ENCODE data around the gene EID2B.
A peak's percentile ranks its signal among the peaks of the same experiment; 100 is the strongest.

Gene EID2B

DNA sequence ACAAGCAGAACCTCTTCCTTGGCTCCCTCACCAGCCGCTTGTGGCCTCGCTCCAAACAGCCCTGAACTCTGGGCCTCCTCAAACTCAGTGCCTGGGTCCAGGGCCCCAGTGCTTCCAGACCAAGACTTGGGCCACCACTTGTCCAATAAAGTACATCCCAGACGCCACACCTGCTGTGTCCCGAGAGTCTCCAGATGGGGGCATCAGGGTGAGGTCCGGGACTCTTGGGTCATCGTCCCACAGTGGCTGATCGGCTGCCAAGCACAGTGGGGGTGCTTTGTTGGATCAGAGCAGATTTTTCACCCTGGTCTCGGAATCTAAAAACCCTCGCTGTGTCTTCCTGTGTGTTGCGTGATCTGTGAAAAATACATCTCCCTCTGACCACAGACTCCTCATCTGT lies 42.9 kb downstream of the EID2B start:
- no peak overlapping the region for H3K4me2 ChIP-seq (ENCODE audit: low read length)
- no peaks in the 10 kb centered on the region for H3K79me2 ChIP-seq (ENCODE audit: insufficient read depth, low read length)
- no peaks in the 10 kb centered on the region for H3K9me2 ChIP-seq (ENCODE audit: low read depth, low read length)
- H3K4me1 ChIP-seq (ENCODE audit: insufficient read depth, low read length, severe bottlenecking) = no peaks in the 10 kb centered on the region
- no peak overlapping the region for H2AFZ ChIP-seq (ENCODE audit: low read length)
- no peak overlapping the region for H3K4me3 ChIP-seq (ENCODE audit: low read depth, low read length, poor library complexity, severe bottlenecking)
- H3K27me3 ChIP-seq (ENCODE audit: insufficient read depth, low read length) = no peaks in the 10 kb centered on the region
- H3K9me3 ChIP-seq (ENCODE audit: low read length) = no peaks in the 10 kb centered on the region
- no peaks in the 10 kb centered on the region for H3F3A ChIP-seq (ENCODE audit: insufficient read depth, low read length)
- no peak for TF ChIP-seq EZH2 (IDR thresholded peaks at IDR 0.05; ENCODE audit: borderline replicate concordance, low read length)
- TF ChIP-seq, protein P1, sequence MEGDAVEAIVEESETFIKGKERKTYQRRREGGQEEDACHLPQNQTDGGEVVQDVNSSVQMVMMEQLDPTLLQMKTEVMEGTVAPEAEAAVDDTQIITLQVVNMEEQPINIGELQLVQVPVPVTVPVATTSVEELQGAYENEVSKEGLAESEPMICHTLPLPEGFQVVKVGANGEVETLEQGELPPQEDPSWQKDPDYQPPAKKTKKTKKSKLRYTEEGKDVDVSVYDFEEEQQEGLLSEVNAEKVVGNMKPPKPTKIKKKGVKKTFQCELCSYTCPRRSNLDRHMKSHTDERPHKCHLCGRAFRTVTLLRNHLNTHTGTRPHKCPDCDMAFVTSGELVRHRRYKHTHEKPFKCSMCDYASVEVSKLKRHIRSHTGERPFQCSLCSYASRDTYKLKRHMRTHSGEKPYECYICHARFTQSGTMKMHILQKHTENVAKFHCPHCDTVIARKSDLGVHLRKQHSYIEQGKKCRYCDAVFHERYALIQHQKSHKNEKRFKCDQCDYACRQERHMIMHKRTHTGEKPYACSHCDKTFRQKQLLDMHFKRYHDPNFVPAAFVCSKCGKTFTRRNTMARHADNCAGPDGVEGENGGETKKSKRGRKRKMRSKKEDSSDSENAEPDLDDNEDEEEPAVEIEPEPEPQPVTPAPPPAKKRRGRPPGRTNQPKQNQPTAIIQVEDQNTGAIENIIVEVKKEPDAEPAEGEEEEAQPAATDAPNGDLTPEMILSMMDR (IDR thresholded peaks at IDR 0.05; ENCODE audit: low read length) = no peak
- H4K20me1 ChIP-seq (ENCODE audit: insufficient read depth, low read length) = no peaks in the 10 kb centered on the region
- no peak overlapping the region for H3K27ac ChIP-seq (ENCODE audit: low read depth, low read length, poor library complexity, severe bottlenecking)
- peaks cover 61% of the 10 kb centered on the region for H3K36me3 ChIP-seq (ENCODE audit: insufficient read depth, low read length)
- no peak overlapping the region for H3K9ac ChIP-seq (ENCODE audit: low read length)

DNA sequence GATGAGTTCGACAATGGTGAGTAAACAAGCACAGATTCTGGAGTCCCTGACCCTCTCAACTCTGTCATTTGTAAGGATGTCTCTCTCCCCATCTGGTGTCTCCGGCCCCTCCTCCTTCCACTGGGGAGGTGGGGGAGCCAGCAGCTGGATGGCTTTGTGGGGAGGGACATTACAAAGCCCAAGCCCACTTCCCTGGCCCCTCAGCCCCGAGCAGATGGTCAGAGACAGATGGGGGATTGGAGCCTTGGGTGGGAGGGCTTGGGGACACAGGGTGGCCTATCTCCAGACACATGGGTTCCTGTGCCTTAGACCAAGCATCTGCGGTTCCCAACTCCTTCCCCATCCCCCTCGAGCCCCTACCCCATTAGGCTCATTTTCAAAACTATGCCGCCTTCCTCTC lies 49.5 kb downstream of the EID2B start:
- H3K27ac ChIP-seq (ENCODE audit: low read depth, low read length, poor library complexity, severe bottlenecking) = no peak overlapping the region
- H3K4me3 ChIP-seq (ENCODE audit: low read depth, low read length, poor library complexity, severe bottlenecking) = no peak overlapping the region
- peaks cover 24% of the 10 kb centered on the region for H3K4me1 ChIP-seq (ENCODE audit: insufficient read depth, low read length, severe bottlenecking)
- H3K9me3 ChIP-seq (ENCODE audit: low read length) = no peaks in the 10 kb centered on the region
- no peak overlapping the region for H2AFZ ChIP-seq (ENCODE audit: low read length)
- H3K36me3 ChIP-seq (ENCODE audit: insufficient read depth, low read length) = peaks cover 53% of the 10 kb centered on the region
- no peak overlapping the region for H3K9ac ChIP-seq (ENCODE audit: low read length)
- no peak overlapping the region for H3K4me2 ChIP-seq (ENCODE audit: low read length)
- peaks cover 4% of the 10 kb centered on the region; the same call in 1 of the 2 replicates for H3F3A ChIP-seq (ENCODE audit: insufficient read depth, low read length)
- no peaks in the 10 kb centered on the region for H4K20me1 ChIP-seq (ENCODE audit: insufficient read depth, low read length)
- no peak for TF ChIP-seq EZH2 (IDR thresholded peaks at IDR 0.05; ENCODE audit: borderline replicate concordance, low read length)
- TF ChIP-seq, protein P1 (IDR thresholded peaks at IDR 0.05; ENCODE audit: low read length) = no peak
- no peaks in the 10 kb centered on the region for H3K27me3 ChIP-seq (ENCODE audit: insufficient read depth, low read length)
- peaks cover 11% of the 10 kb centered on the region for H3K79me2 ChIP-seq (ENCODE audit: insufficient read depth, low read length)
- H3K9me2 ChIP-seq (ENCODE audit: low read depth, low read length) = no peaks in the 10 kb centered on the region

DNA sequence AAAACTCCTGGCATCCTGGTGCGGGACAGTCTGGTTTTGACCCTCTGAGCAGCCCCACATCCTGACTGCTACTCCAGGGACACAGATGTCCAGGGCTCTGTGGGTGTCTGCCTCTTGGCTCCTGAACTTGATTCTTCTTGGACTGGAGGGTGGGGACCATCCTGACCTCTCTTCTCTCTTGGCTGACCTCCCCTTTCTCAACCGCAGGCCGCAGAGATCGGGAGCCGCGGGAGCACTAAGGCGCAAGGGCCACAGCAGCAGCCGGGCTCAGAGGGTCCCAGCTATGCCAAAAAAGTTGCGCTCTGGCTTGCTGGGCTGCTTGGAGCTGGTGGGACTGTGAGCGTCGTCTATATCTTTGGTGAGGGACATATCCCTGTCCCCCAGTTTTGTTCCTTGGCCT lies 51.0 kb downstream of the EID2B start:
- Histone ChIP-seq H3K79me2 (ENCODE audit: insufficient read depth, low read length) (peaks cover 11% of the 10 kb centered on the region), H3F3A (ENCODE audit: insufficient read depth, low read length) (peaks cover 4% of the 10 kb centered on the region; the same call in 1 of the 2 replicates), H3K4me2 (ENCODE audit: low read length) (peak overlapping the region; percentile 100), H3K9ac (ENCODE audit: low read length) (peak overlapping the region; percentile 98), H3K9me3 (ENCODE audit: low read length) (no peaks in the 10 kb centered on the region), H3K36me3 (ENCODE audit: insufficient read depth, low read length) (peaks cover 48% of the 10 kb centered on the region), H3K4me1 (ENCODE audit: insufficient read depth, low read length, severe bottlenecking) (peaks cover 24% of the 10 kb centered on the region), H3K4me3 (ENCODE audit: low read depth, low read length, poor library complexity, severe bottlenecking) (peak overlapping the region; percentile 98), H2AFZ (ENCODE audit: low read length) (no peak overlapping the region), H3K27ac (ENCODE audit: low read depth, low read length, poor library complexity, severe bottlenecking) (no peak overlapping the region), H3K27me3 (ENCODE audit: insufficient read depth, low read length) (no peaks in the 10 kb centered on the region), H3K9me2 (ENCODE audit: low read depth, low read length) (no peaks in the 10 kb centered on the region), H4K20me1 (ENCODE audit: insufficient read depth, low read length) (no peaks in the 10 kb centered on the region)
- no peak for TF ChIP-seq EZH2 (IDR thresholded peaks at IDR 0.05; ENCODE audit: borderline replicate concordance, low read length)
- TF ChIP-seq, protein P1 (IDR thresholded peaks at IDR 0.05; ENCODE audit: low read length) = no peak
